Neural cell (in vitro differentiated cells): ENCODE results near the gene SPAG6.

Experiments used
- EP300 ChIP-seq: fragments of 450-650 bp; conservative IDR thresholded peaks from 2 replicates; pipeline ENCODE4 v1.6.1; 2014; ENCODE audit warnings: antibody characterized with exemption, mild to moderate bottlenecking, moderate library complexity; ENCODE audit not compliant: poor library complexity, severe bottlenecking
- EZH2 ChIP-seq: fragments of 200-600, 300-800 bp; shearing (Covaris generic), sonication (generic); IDR thresholded peaks from 2 replicates; pipeline ENCODE4 v1.6.1; 2014; ENCODE audit warnings: antibody characterized with exemption, low read length, borderline replicate concordance, mild to moderate bottlenecking; ENCODE audit not compliant: insufficient read depth, poor library complexity, severe bottlenecking
- MXI1 ChIP-seq: fragments of 450-650 bp; conservative IDR thresholded peaks from 2 replicates; pipeline ENCODE4 v1.6.1; 2014; ENCODE audit warnings: antibody characterized with exemption, mild to moderate bottlenecking; ENCODE audit not compliant: poor library complexity, severe bottlenecking
- POLR2AphosphoS5 ChIP-seq: IDR thresholded peaks from 2 replicates; pipeline ENCODE4 v1.6.1; 2012
- TAF1 ChIP-seq: IDR thresholded peaks from 2 replicates; pipeline ENCODE4 v1.6.1; 2012; ENCODE audit warnings: low read depth
- TF ChIP-seq, protein P1 (sequence below): fragments of 450-650 bp; IDR thresholded peaks from 2 replicates; pipeline ENCODE4 v1.5.1; 2014; ENCODE audit warnings: antibody characterized with exemption, mild to moderate bottlenecking, moderate library complexity; ENCODE audit not compliant: poor library complexity, severe bottlenecking

GRCh38 chr10:22356324-22356873 is 11.1 kb downstream of the SPAG6 start:
- TF ChIP-seq, protein P1, sequence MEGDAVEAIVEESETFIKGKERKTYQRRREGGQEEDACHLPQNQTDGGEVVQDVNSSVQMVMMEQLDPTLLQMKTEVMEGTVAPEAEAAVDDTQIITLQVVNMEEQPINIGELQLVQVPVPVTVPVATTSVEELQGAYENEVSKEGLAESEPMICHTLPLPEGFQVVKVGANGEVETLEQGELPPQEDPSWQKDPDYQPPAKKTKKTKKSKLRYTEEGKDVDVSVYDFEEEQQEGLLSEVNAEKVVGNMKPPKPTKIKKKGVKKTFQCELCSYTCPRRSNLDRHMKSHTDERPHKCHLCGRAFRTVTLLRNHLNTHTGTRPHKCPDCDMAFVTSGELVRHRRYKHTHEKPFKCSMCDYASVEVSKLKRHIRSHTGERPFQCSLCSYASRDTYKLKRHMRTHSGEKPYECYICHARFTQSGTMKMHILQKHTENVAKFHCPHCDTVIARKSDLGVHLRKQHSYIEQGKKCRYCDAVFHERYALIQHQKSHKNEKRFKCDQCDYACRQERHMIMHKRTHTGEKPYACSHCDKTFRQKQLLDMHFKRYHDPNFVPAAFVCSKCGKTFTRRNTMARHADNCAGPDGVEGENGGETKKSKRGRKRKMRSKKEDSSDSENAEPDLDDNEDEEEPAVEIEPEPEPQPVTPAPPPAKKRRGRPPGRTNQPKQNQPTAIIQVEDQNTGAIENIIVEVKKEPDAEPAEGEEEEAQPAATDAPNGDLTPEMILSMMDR, result no peak
- TF ChIP-seq EP300, result no peak
- TF ChIP-seq TAF1, result no peak
- no peak for TF ChIP-seq EZH2
- TF ChIP-seq POLR2AphosphoS5, result no peak
- no peak for TF ChIP-seq MXI1
